NCI-H1105 (cell line): Measurements from ENCODE around the gene HTR1D.

ENCODE experiments used
- DNase-seq: peaks from one replicate; lab custom pipeline; 2025; lab: John Stamatoyannopoulos, UW

Gene HTR1D

DNA sequence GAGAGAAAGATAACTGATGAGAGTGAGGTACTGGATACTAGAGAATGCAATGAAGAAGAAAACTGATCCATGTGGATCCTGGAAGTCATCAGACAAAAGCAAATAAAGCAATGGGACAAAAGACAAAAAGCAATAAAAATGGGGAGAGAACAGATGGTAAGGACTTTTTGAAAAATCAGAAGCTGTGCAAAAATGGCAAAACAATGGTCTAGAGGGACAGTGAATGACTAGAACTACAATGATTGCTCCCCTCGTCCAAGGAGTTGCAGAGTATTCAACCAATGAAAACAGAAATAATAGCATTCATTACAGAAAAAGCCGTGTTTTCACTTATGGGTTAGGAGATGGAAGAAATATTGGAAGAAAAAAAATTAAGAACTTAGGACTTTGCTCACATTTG lies 67.2 kb downstream of the HTR1D start:
- no peak for DNase-seq

DNA sequence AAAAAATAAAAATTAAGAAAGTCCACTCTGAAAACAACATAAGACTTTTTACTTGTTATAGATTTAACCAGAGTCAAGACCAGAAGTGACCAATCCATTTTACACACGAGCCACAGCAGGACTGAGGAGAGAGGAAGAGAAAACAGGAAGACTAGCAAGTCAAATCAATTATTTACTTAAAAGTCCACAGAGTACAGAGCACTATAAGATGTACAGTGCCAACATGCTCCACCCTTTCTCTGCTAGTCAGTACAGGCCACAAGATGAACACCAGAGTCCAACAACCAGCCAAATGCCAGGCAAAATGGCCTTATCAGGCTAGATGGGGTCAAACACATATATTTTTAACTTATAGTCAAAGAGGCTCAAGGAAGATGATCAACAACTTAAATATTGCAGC lies 68.2 kb downstream of the HTR1D start:
- DNase-seq: no peak

DNA sequence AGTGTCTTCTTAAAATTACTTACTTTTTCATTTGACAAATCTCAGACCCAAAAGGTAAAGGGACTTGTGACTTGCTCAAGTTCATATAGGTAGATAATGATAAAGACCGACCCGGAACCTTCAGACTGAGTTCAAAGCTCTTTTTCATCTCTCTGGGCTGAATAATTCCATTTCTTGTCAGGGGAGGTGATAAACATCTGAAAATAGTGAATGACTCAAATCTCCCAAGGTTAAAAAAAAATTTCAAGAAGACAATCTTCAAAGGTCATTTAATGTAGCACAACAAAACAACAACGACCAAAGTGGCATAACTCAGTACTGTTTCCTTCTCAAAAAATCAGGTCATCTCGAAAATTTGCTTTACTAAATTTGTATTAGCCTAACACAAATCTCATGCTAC lies 69.2 kb downstream of the HTR1D start:
- DNase-seq: no peak
